ENCODE data around the gene IMMP2L.
A peak's percentile ranks its signal among the peaks of the same experiment; 100 is the strongest.

Gene IMMP2L

DNA sequence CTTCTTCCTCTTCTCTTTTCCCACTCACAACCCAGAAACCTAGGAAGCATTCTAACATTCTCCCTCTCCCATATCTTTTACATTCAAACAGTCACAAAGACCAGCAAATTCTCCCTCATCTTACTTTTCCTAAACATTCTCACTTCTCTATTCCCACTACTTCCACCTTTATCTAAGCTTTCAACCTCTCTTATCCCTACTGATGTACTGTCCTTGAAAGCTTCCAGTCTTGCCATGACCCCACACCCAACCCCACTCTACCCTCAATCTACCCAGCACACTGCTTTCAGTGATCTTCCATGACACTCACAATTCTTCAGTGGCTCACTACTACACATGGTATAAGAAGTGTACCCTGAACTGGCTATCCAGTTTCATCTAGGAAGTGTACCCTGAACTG is 5.3 kb downstream of the IMMP2L start:
- no peak for DNase-seq

DNA sequence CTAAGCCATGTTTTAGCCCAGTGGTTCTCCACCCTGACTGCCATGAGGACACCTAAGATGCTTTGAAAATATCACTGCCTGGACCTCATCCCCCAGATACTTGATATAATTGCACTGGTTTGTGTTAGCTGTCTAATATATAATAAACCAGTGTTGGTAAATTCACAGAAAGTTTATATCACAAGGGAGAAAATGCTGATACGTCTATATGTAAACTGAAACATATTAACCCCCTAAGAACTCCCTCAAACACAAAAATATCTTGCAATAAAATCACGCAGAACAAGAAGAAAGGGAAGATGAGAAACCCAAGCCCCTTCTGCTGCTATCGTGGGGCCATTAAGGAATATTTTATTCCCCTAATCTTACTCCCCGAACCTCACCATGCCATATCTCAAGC is 8.2 kb downstream of the IMMP2L start:
- no peak for DNase-seq

DNA sequence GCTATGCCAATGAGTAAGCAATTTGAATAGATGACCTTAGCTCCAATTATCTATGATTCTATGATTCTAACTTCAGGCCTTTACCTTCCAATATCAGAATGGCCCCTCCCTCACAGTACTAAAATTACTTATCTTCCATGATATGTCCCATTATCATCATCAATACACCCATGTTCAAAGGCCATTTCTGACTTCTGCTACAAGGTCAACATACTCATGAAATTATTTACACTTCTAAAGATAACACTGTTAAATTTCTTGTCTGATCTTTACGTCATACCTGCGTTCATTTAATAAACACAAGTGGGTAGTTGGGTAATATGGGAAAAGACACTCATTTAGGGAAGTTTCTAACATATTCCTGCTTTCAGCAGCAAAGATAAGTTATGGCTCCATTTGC is 21.2 kb downstream of the IMMP2L start:
- no peak for DNase-seq

DNA sequence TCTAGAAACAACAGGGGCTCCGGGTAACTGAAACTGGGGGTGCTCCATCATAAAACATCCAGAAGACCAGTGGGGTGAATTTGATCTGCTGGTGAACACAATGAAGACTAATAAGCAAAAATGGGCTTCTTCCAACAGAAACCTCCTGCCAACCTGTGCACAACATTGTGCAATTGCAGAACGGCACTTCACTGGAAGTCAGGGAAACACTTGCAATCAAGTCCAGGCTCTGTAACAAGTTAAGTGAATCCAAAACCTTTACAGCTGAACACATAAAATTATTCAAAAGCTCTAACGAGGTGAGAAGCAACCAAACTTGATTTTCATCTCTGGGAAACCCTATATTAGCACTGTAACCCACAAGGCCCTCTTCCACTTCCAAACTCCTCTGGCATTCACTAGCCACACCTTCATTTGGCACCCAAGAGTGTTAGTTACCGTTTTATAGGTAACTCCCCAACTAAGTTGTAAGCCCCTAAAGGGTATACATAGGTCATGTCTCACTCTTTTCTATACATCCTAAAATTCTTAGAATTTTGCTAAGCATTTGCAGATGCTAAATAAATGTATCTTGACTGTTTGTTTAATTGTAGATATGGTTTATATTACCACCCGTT is 22.0 kb downstream of the IMMP2L start:
- no peak for DNase-seq

- DNase-seq = no peak
These were observed 25.2 kb downstream of the IMMP2L start for GRCh38 chr7:111537134-111537533.

DNA sequence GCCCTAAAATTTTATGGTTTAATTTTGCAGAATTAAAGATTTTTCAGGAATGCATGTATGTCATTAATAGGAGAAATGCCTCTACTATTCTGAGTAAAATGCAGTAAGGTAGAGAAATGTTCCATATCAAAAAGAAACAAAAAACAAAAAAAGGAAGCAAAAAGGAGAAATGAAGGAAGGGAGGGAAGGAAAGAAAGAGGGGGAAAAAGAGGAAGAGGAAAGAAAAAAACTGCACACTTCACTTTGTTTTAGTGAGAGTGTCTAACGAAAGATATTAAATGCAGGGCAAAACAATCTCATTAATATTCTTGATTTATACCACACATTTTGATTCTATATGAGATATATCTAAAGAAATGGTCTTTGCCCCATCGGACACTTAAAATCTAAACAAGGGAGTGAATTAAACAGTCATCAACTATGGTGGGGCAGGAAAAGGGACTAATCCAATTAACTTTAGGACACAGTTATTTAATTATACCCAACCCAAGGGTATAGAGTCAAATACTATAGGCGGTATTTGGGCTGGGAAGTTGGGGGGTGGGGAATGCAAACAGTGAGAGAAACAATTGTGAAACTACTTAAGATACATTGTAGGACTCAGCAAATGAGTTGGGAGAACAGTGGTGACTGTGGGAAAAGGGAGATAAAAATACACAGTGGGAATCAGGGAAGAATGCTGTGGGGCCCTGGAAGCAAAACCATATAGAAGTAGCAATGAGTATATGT is 27.0 kb downstream of the IMMP2L start:
- DNase-seq = no peak

- peak; percentile 24 for DNase-seq
These were observed 29.7 kb downstream of the IMMP2L start for GRCh38 chr7:111532625-111533024.

GRCh38 chr7:111531993-111532392 is 30.3 kb downstream of the IMMP2L start:
- DNase-seq = no peak

- DNase-seq = no peak
These were observed 32.0 kb downstream of the IMMP2L start for GRCh38 chr7:111530356-111530668.

- DNase-seq = no peak
These were observed 32.6 kb downstream of the IMMP2L start for GRCh38 chr7:111529507-111530355.

- DNase-seq = no peak
These were observed 34.0 kb downstream of the IMMP2L start for GRCh38 chr7:111528331-111528730.

GRCh38 chr7:111527545-111527944 is 34.7 kb downstream of the IMMP2L start:
- DNase-seq = no peak

- no peak for DNase-seq
These were observed 37.2 kb downstream of the IMMP2L start for GRCh38 chr7:111525100-111525499.

GRCh38 chr7:111521660-111522059 is 40.6 kb downstream of the IMMP2L start:
- DNase-seq = no peak

GRCh38 chr7:111518264-111518663 is 44.0 kb downstream of the IMMP2L start:
- DNase-seq = no peak

- no peak for DNase-seq
These were observed 44.7 kb downstream of the IMMP2L start for GRCh38 chr7:111517549-111517951.

GRCh38 chr7:111516612-111517011 is 45.7 kb downstream of the IMMP2L start:
- DNase-seq = peak; percentile 17

DNA sequence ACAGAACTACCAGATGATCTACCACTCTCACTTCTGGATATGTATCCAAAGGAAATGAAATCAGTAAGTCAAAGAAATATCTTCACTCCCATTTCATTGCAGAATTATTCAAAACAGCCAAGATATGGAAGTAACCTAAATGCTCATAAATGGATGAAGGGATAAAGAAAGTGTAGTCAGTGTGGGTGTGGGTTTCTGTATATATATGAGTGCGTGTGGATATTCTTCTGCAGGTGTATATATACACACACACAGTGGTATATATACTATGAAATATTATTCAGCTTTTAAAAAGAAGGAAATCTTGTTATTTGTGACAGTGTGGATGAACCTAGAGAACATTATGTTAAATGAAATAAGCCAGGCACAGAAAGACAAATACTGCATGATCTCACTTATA is 48.7 kb downstream of the IMMP2L start:
- DNase-seq = no peak

DNA sequence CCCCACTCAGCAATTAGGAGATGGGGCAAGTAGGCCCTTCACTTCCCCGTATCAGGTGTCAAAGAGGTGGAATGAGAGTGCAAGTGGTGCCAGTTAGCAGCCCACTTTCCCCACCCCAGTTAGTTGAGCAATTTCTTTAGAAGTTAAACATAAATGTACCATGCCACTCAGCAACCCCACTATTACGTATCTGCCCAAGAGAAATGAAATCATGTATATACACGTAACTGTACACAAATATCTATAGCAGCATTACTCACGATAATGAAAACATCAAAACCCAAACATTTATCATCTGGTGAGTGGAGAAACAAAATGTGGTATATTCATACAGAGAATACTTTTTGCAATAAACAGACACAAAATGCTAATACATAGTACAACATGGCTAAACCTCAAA is 50.4 kb downstream of the IMMP2L start:
- DNase-seq = no peak

GRCh38 chr7:111510584-111511378 is 51.5 kb downstream of the IMMP2L start:
- DNase-seq = no peak

GRCh38 chr7:111510062-111510461 is 52.2 kb downstream of the IMMP2L start:
- DNase-seq = no peak

- DNase-seq = no peak
These were observed 53.0 kb downstream of the IMMP2L start for GRCh38 chr7:111509288-111509687.

DNA sequence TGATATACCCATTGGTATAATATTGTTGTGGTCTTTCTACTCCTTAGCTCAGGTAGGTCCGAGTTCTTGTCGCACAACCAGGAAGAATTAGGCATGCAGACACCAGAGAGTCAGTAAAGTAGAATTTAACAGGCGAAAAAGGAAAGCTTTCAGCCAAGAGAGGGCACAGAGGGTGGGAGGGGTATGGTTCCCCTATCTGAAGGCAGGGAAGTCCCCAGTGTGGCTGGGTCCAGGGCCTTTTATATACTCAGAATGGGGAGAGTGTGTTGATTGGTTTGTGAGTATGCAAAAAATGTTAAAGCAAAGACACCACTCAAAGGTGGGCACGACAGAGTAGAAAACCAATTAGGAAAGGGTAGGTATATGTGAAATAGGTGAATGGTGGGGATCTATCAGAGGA is 53.9 kb downstream of the IMMP2L start:
- no peak for DNase-seq
